Peyer's patch (tissue), 4 donors: ENCODE data around the gene RPS16.

Experiments
- CTCF ChIP-seq, 6 experiments: fragments of 450-650 bp in 4 of 6; fragments of 200-600 bp in 2 of 6; sonication (generic) in 1 of 6; IDR thresholded peaks; one replicate each; pipeline ENCODE4 v1.5.1; 2017 to 2019; ENCODE audit warnings: antibody characterized with exemption in 6 of 6, mild to moderate bottlenecking in 3 of 6, moderate library complexity in 1 of 6
- POLR2A ChIP-seq, 2 donors: fragments of 450-650 bp; IDR thresholded peaks; one replicate each; pipeline ENCODE4 v1.5.1; 2017; ENCODE audit warnings: antibody characterized with exemption in 2 of 2, mild to moderate bottlenecking in 2 of 2, moderate library complexity in 2 of 2

- TF ChIP-seq POLR2A (IDR thresholded peaks at IDR 0.05) (no peak), CTCF (IDR thresholded peaks at IDR 0.05) (no peak)
Measured at GRCh38 chr19:39475748-39476147, 40.0 kb upstream of the RPS16 start.
